IMR-90 (cell line): ENCODE results near the gene CMC1. TPM values are rescaled to one million over a fixed set of nuclear protein-coding genes. Genes with fewer than 3 reads are reported as not detected.

Experiments used
- ATAC-seq: fragments of 200-7000 bp; cut with Tn5 transposase; 2 replicates; pipeline ENCODE4 v1.9.1; 2020; ENCODE audit warnings: low read depth, mild to moderate bottlenecking, moderate library complexity
- BruUV-seq: library from RNA; stranded (reverse); fragments of 400-500 nt; replicated peaks from 2 replicates; lab custom pipeline; 2021; lab: Mats Ljungman, UMichigan
- CTCF ChIA-PET: fragments of 300-600 bp; formaldehyde crosslinking; extraction: SDS; loops from one replicate; lab custom pipeline; 2021; ENCODE audit warnings: antibody characterized with exemption; lab: Yijun Ruan, JAX
- POLR2A ChIA-PET: fragments of 300-600 bp; sonication (Branson Sonifier 250); formaldehyde crosslinking; loops from one replicate; lab custom pipeline; 2022; ENCODE audit warnings: antibody characterized with exemption; ENCODE audit not compliant: unreplicated experiment; lab: Charles Lee
- DNase-seq: peaks from one replicate; pipeline ENCODE4 v3.0.0; 2013
- H2AFZ ChIP-seq: replicated peaks from 2 replicates; pipeline ENCODE3; 2013; ENCODE audit warnings: low read length, mild to moderate bottlenecking; ENCODE audit not compliant: poor library complexity
- H2AK5ac ChIP-seq: 2 replicates; pipeline ENCODE4 v1.6.1; 2013; ENCODE audit warnings: low read depth, low read length, inconsistent platforms
- H2AK9ac ChIP-seq: replicated peaks from 2 replicates; pipeline ENCODE3; 2013; ENCODE audit warnings: mild to moderate bottlenecking, low read depth, low read length, moderate library complexity; ENCODE audit not compliant: poor library complexity
- H2BK120ac ChIP-seq: 2 replicates; pipeline ENCODE4 v1.6.1; 2013; ENCODE audit warnings: low read depth, low read length, inconsistent platforms
- H2BK15ac ChIP-seq: 3 replicates; pipeline ENCODE4 v1.6.1; 2013; ENCODE audit warnings: low read depth, low read length, inconsistent platforms
- H2BK20ac ChIP-seq: 2 replicates; pipeline ENCODE4 v1.6.1; 2013; ENCODE audit warnings: low read depth, mild to moderate bottlenecking, inconsistent platforms, low read length, moderate library complexity
- H2BK5ac ChIP-seq: 2 replicates; pipeline ENCODE4 v1.6.1; 2013; ENCODE audit warnings: mild to moderate bottlenecking, low read depth, low read length, inconsistent platforms; ENCODE audit not compliant: poor library complexity, severe bottlenecking
- H3K14ac ChIP-seq: replicated peaks from 2 replicates; pipeline ENCODE4 v1.6.1; 2013; ENCODE audit warnings: low read depth, low read length, inconsistent platforms
- H3K18ac ChIP-seq: 2 replicates; pipeline ENCODE4 v1.6.1; 2013; ENCODE audit warnings: low read depth, low read length, control low read depth
- H3K23ac ChIP-seq: 2 replicates; pipeline ENCODE4 v1.6.1; 2013; ENCODE audit warnings: low read depth, low read length, inconsistent platforms
- H3K27ac ChIP-seq: 2 replicates; pipeline ENCODE4 v1.5.1; 2013; ENCODE audit warnings: mild to moderate bottlenecking, control low read depth, low read length; ENCODE audit not compliant: insufficient read depth
- H3K27me3 ChIP-seq: 2 replicates; pipeline ENCODE4 v1.6.1; 2013; ENCODE audit warnings: low read length; ENCODE audit not compliant: control insufficient read depth, insufficient read depth
- H3K36me3 ChIP-seq: 2 replicates; pipeline ENCODE4 v1.6.1; 2013; ENCODE audit warnings: low read length, mixed read lengths; ENCODE audit not compliant: control insufficient read depth, insufficient read depth
- H3K4ac ChIP-seq: 2 replicates; pipeline ENCODE4 v1.6.1; 2013; ENCODE audit warnings: low read depth, low read length, inconsistent platforms
- H3K4me1 ChIP-seq: 2 replicates; pipeline ENCODE4 v1.6.1; 2013; ENCODE audit warnings: low read length, mixed read lengths; ENCODE audit not compliant: control insufficient read depth, insufficient read depth
- H3K4me2 ChIP-seq: 2 replicates; pipeline ENCODE4 v1.6.1; 2013; ENCODE audit warnings: low read depth, mild to moderate bottlenecking, control low read depth, low read length, moderate library complexity
- H3K4me3 ChIP-seq: 2 replicates; pipeline ENCODE4 v1.5.1; 2013; ENCODE audit warnings: low read depth, mild to moderate bottlenecking, control low read depth, low read length, moderate library complexity; ENCODE audit not compliant: insufficient read depth
- H3K56ac ChIP-seq: 2 replicates; pipeline ENCODE4 v1.6.1; 2013; ENCODE audit warnings: low read length, inconsistent platforms; ENCODE audit not compliant: insufficient read depth; ENCODE audit errors: extremely low read depth
- H3K79me1 ChIP-seq, 2 experiments: 2 replicates each; pipeline ENCODE4 v1.6.1; 2013; ENCODE audit warnings: low read length in 2 of 2, inconsistent platforms in 1 of 2, low read depth in 1 of 2
- H3K9ac ChIP-seq: 2 replicates; pipeline ENCODE4 v1.6.1; 2013; ENCODE audit warnings: low read depth, low read length, control low read depth
- H3K9me1 ChIP-seq: 2 replicates; pipeline ENCODE4 v1.6.1; 2013; ENCODE audit warnings: low read length, inconsistent platforms; ENCODE audit not compliant: insufficient read depth
- H3K9me3 ChIP-seq: 2 replicates; pipeline ENCODE4 v1.6.1; 2013; ENCODE audit warnings: low read length; ENCODE audit not compliant: control insufficient read depth, insufficient read depth
- H4K20me1 ChIP-seq: 2 replicates; pipeline ENCODE4 v1.6.1; 2013; ENCODE audit warnings: low read length, inconsistent platforms; ENCODE audit not compliant: insufficient read depth
- H4K5ac ChIP-seq: 2 replicates; pipeline ENCODE4 v1.6.1; 2013; ENCODE audit warnings: mild to moderate bottlenecking, low read depth, low read length, control low read depth
- H4K8ac ChIP-seq, 2 experiments: 2 replicates each; pipeline ENCODE4 v1.6.1; 2013; ENCODE audit warnings: low read depth in 2 of 2, low read length in 2 of 2, control low read depth in 1 of 2, inconsistent platforms in 1 of 2
- H4K91ac ChIP-seq: 2 replicates; pipeline ENCODE4 v1.6.1; 2013; ENCODE audit warnings: low read depth, low read length, inconsistent platforms; ENCODE audit not compliant: insufficient read depth
- CEBPB ChIP-seq: IDR thresholded peaks from 2 replicates; pipeline ENCODE4 v1.6.1; 2012; ENCODE audit warnings: low read depth, low read length, improper control_type of control experiment
- CHD1 ChIP-seq: IDR thresholded peaks from 2 replicates; pipeline ENCODE4 v1.6.1; 2012; ENCODE audit warnings: low read depth, low read length, improper control_type of control experiment
- MAFK ChIP-seq: IDR thresholded peaks from 2 replicates; pipeline ENCODE4 v1.6.1; 2012; ENCODE audit warnings: low read depth, low read length, improper control_type of control experiment
- MXI1 ChIP-seq: IDR thresholded peaks from 2 replicates; pipeline ENCODE4 v1.6.1; 2012; ENCODE audit warnings: low read depth, mild to moderate bottlenecking, low read length, moderate library complexity, borderline replicate concordance
- NFE2L2 ChIP-seq: fragments of 150-350 bp; IDR thresholded peaks from 2 replicates; pipeline ENCODE4 v1.6.1; 2016; ENCODE audit warnings: low read depth, mild to moderate bottlenecking, low read length
- RAD21 ChIP-seq: IDR thresholded peaks from 2 replicates; pipeline ENCODE4 v1.6.1; 2012; ENCODE audit warnings: low read length, improper control_type of control experiment
- RCOR1 ChIP-seq: IDR thresholded peaks from 2 replicates; pipeline ENCODE4 v1.6.1; 2012; ENCODE audit warnings: mild to moderate bottlenecking, low read length, improper control_type of control experiment; ENCODE audit not compliant: insufficient replicate concordance
- RFX5 ChIP-seq: IDR thresholded peaks from 2 replicates; pipeline ENCODE4 v1.8.0; 2012; ENCODE audit warnings: low read depth, mild to moderate bottlenecking, low read length, moderate library complexity
- WGBS, 2 experiments: methylation state at CpG; one replicate each; pipeline versions ENCODE4 v1.1.5 to v1.1.7; 2013; ENCODE audit warnings: missing lambda C conversion rate in 2 of 2; ENCODE audit not compliant: insufficient read length in 1 of 2; ENCODE audit errors: extremely low coverage in 2 of 2; 5-methylcytosine and 5-hydroxymethylcytosine counted together
- dilution Hi-C: fragments of 300-500 bp; cut with HindIII; formaldehyde crosslinking; loops from one replicate; pipeline ENCODE4 v1.14.3; 2018; ENCODE audit warnings: low sequenced_read_pairs; ENCODE audit not compliant: unreplicated experiment
- in situ Hi-C: fragments of 300-500 bp; cut with MboI; formaldehyde crosslinking; loops from 3 replicates; pipeline ENCODE4 v1.14.3; 2019; ENCODE audit warnings: low sequenced_read_pairs, inconsistent platforms, mixed read lengths
- intact Hi-C: fragments of 100-400 bp; cut with micrococcal nuclease; formaldehyde crosslinking; loops from 2 replicates; pipeline ENCODE4 v1.10.0; 2022
- polyA plus RNA-seq, 3 experiments: library from polyadenylated mRNA; depleted of rRNA; stranded (reverse); fragments of >200 nt; gene quantifications; 2 replicates each; pipeline ENCODE4 v1.2.3, GENCODE V29; 2012; ENCODE audit warnings: low replicate concordance in 1 of 3
- total RNA-seq: library from RNA; depleted of rRNA; stranded (reverse); fragments of >200 nt; gene quantifications from 2 replicates; pipeline ENCODE4 v1.2.3, GENCODE V29; 2012

Gene CMC1
- total and polyA plus RNA-seq, 2 of the 4 experiments (the other 2 are of a cell fraction), result 1.6 to 18.3 TPM

GRCh38 chr3:28212681-28213080 lies 28.7 kb upstream of the CMC1 start:
- DNase-seq (no peak), ATAC-seq (no peak)
- Histone ChIP-seq H2BK5ac (no peak overlapping the region), H3K4me1 (no peaks in the 10 kb centered on the region), H3K9me1 (no peaks in the 10 kb centered on the region), H2AK9ac (no peak overlapping the region), H3K9ac (no peak overlapping the region), H3K27ac (no peak overlapping the region), H3K56ac (no peak overlapping the region), H3K27me3 (no peaks in the 10 kb centered on the region), H3K18ac (no peak overlapping the region), H3K4ac (no peak overlapping the region), H2AK5ac (no peak overlapping the region), H2BK15ac (no peak overlapping the region), H4K5ac (no peak overlapping the region), H3K23ac (no peak overlapping the region), H2BK20ac (no peak overlapping the region), H3K14ac (no peak overlapping the region), H4K20me1 (no peaks in the 10 kb centered on the region), H3K79me1 (no peaks in the 10 kb centered on the region), H2AFZ (no peak overlapping the region), H2BK120ac (no peak overlapping the region), H3K36me3 (no peaks in the 10 kb centered on the region), H3K4me2 (no peak overlapping the region), H3K4me3 (no peak overlapping the region), H3K9me3 (no peaks in the 10 kb centered on the region; the same call in 1 of the 2 replicates), H4K91ac (no peak overlapping the region), H4K8ac (no peak overlapping the region)
- TF ChIP-seq CEBPB, result no peak
- TF ChIP-seq MXI1, result no peak
- TF ChIP-seq RFX5, result no peak
- no peak for TF ChIP-seq RCOR1
- TF ChIP-seq MAFK, result peak; percentile 50
- peak; percentile 68 for TF ChIP-seq NFE2L2
- no peak for TF ChIP-seq RAD21
- no peak for TF ChIP-seq CHD1
- BruUV-seq, result no TSS peak
- dilution Hi-C loops, result no loop called here
- POLR2A ChIA-PET, result no interaction called here
- intact Hi-C loops, result no loop called here
- in situ Hi-C loops, result no loop called here
- CTCF ChIA-PET, result no interaction called here
- no CpG with 5 or more reads among the region's 1 CpG for WGBS, 2 experiments
